HG03442 (cell line): ENCODE data around the gene NR1H3.

ENCODE experiments used
- ATAC-seq: cut with Tn5 transposase; IDR thresholded peaks from one replicate; pipeline ENCODE4 v1.9.1; 2021; ENCODE audit warnings: mild to moderate bottlenecking, moderate library complexity; ENCODE audit not compliant: unreplicated experiment

The NR1H3 gene

GRCh38 chr11:47243454-47243853 is 14.3 kb upstream of the NR1H3 start:
- ATAC-seq = no peak

- no peak for ATAC-seq
Observed at GRCh38 chr11:47244448-47245350, 13.1 kb upstream of the NR1H3 start.

GRCh38 chr11:47245611-47246357 is 12.0 kb upstream of the NR1H3 start:
- no peak for ATAC-seq

GRCh38 chr11:47247502-47247901 is 10.3 kb upstream of the NR1H3 start:
- no peak for ATAC-seq

GRCh38 chr11:47248304-47248663 is 9.5 kb upstream of the NR1H3 start:
- ATAC-seq = peak; percentile 23

- ATAC-seq = peak; percentile 92
Observed at GRCh38 chr11:47248664-47249377, 9.0 kb upstream of the NR1H3 start, which contains the start of gene ACP2. TSS of gene ACP2 (minus strand) at chr11:47248814. CDS start at chr11:47248789, 25 bp downstream.

GRCh38 chr11:47249378-47249715 is 8.4 kb upstream of the NR1H3 start:
- ATAC-seq = no peak

- no peak for ATAC-seq
Observed at GRCh38 chr11:47251751-47252150, 6.0 kb upstream of the NR1H3 start.

GRCh38 chr11:47253660-47254059 is 4.1 kb upstream of the NR1H3 start:
- ATAC-seq = no peak

- no peak for ATAC-seq
Observed at GRCh38 chr11:47254386-47254785, 3.4 kb upstream of the NR1H3 start.

- no peak for ATAC-seq
Observed at GRCh38 chr11:47256374-47256773, 1.4 kb upstream of the NR1H3 start.

- ATAC-seq = no peak
Observed at GRCh38 chr11:47257177-47257516, 649 bp upstream of the NR1H3 start.

- ATAC-seq = no peak
Observed at GRCh38 chr11:47258317-47258902, 614 bp downstream of the NR1H3 start.

- ATAC-seq = no peak
Observed at GRCh38 chr11:47259232-47259977, 1.6 kb downstream of the NR1H3 start.

- no peak for ATAC-seq
Observed at GRCh38 chr11:47260366-47260765, 2.6 kb downstream of the NR1H3 start.

GRCh38 chr11:47261291-47261800 is 3.5 kb downstream of the NR1H3 start:
- no peak for ATAC-seq

GRCh38 chr11:47264119-47264518 is 6.3 kb downstream of the NR1H3 start:
- ATAC-seq = no peak

- no peak for ATAC-seq
Observed at GRCh38 chr11:47264521-47264920, 6.7 kb downstream of the NR1H3 start.

- no peak for ATAC-seq
Observed at GRCh38 chr11:47267876-47268275, 10.1 kb downstream of the NR1H3 start.

GRCh38 chr11:47268448-47269001 is 10.7 kb downstream of the NR1H3 start:
- no peak for ATAC-seq
